HepG2 (cell line): ENCODE data around the gene MUL1. TPM values are rescaled to one million over a fixed set of nuclear protein-coding genes. Genes with fewer than 3 reads are reported as not detected.

ENCODE experiments used
- GMEB1 ChIP-seq: sonication (generic); formaldehyde crosslinking; IDR thresholded peaks from 2 replicates; pipeline ENCODE4 v1.5.1; 2020; ENCODE audit warnings: missing genetic modification reagents, mild to moderate bottlenecking, borderline replicate concordance
- GTF3A ChIP-seq: sonication (generic); formaldehyde crosslinking; conservative IDR thresholded peaks from 2 replicates; pipeline ENCODE4 v1.4.0; 2020; ENCODE audit warnings: mild to moderate bottlenecking, missing genetic modification reagents
- KDM5A ChIP-seq: fragments of 200-600 bp; sonication (generic); IDR thresholded peaks from 2 replicates; pipeline ENCODE4 v1.7.0; 2018; ENCODE audit warnings: antibody characterized with exemption, mild to moderate bottlenecking, low read length, borderline replicate concordance
- KDM6A ChIP-seq: IDR thresholded peaks from 2 replicates; pipeline ENCODE4 v1.6.1; 2016; ENCODE audit warnings: low read depth
- MZF1 ChIP-seq: sonication (generic); formaldehyde crosslinking; IDR thresholded peaks from 2 replicates; pipeline ENCODE4 v1.8.1; 2023; ENCODE audit warnings: mild to moderate bottlenecking, missing genetic modification reagents, borderline replicate concordance
- NCOA1 ChIP-seq: sonication (generic); formaldehyde crosslinking; IDR thresholded peaks from 2 replicates; pipeline ENCODE4 v1.9.0; 2021; ENCODE audit warnings: missing genetic modification reagents
- REPIN1 ChIP-seq: sonication (generic); formaldehyde crosslinking; IDR thresholded peaks from 2 replicates; pipeline ENCODE4 v1.8.0; 2022; ENCODE audit warnings: missing genetic modification reagents, low read depth, mild to moderate bottlenecking, borderline replicate concordance
- RFX3 ChIP-seq: IDR thresholded peaks from 2 replicates; pipeline ENCODE4 v1.6.1; 2016; ENCODE audit warnings: missing biosample characterization, missing genetic modification reagents
- STAT5B ChIP-seq: sonication (generic); formaldehyde crosslinking; IDR thresholded peaks from 2 replicates; pipeline ENCODE4 v1.4.0; 2020; ENCODE audit warnings: missing genetic modification reagents
- TARDBP ChIP-seq: sonication (generic); formaldehyde crosslinking; IDR thresholded peaks from 2 replicates; pipeline ENCODE4 v1.8.0; 2022; ENCODE audit warnings: mild to moderate bottlenecking, missing genetic modification reagents
- TSC22D2 ChIP-seq: sonication (generic); formaldehyde crosslinking; IDR thresholded peaks from 2 replicates; pipeline ENCODE4 v1.5.1; 2020; ENCODE audit warnings: missing genetic modification reagents, mild to moderate bottlenecking, borderline replicate concordance
- UBTF ChIP-seq: sonication (generic); formaldehyde crosslinking; IDR thresholded peaks from 2 replicates; pipeline ENCODE4 v1.4.0; 2020; ENCODE audit warnings: mild to moderate bottlenecking, missing genetic modification reagents
- ZNF121 ChIP-seq: sonication (generic); formaldehyde crosslinking; IDR thresholded peaks from 2 replicates; pipeline ENCODE4 v1.5.0; 2020; ENCODE audit warnings: mild to moderate bottlenecking, missing genetic modification reagents
- ZNF205 ChIP-seq: IDR thresholded peaks from 2 replicates; pipeline ENCODE4 v1.6.1; 2018; ENCODE audit warnings: missing biosample characterization, missing genetic modification reagents
- ZNF263 ChIP-seq: sonication (generic); formaldehyde crosslinking; IDR thresholded peaks from 2 replicates; pipeline ENCODE4 v1.4.0; 2020; ENCODE audit warnings: missing genetic modification reagents
- ZNF572 ChIP-seq: sonication (generic); formaldehyde crosslinking; IDR thresholded peaks from 2 replicates; pipeline ENCODE4 v1.5.1; 2020; ENCODE audit warnings: mild to moderate bottlenecking, missing genetic modification reagents
- ZNF724P ChIP-seq: sonication (generic); formaldehyde crosslinking; IDR thresholded peaks from 2 replicates; pipeline ENCODE4 v1.8.0; 2022; ENCODE audit warnings: missing genetic modification reagents, borderline replicate concordance
- ZNF839 ChIP-seq: sonication (generic); formaldehyde crosslinking; IDR thresholded peaks from 2 replicates; pipeline ENCODE4 v1.4.0; 2020; ENCODE audit warnings: missing genetic modification reagents, mild to moderate bottlenecking, borderline replicate concordance
- polyA plus RNA-seq, 8 experiments: library from polyadenylated mRNA; depleted of rRNA in 3 of 8; stranded (reverse) in 7 of 8; unstranded in 1 of 8; fragments of >200 nt; fragmentation: Illumina TruSeq in 4 of 8; extraction: Trizol in 4 of 8; gene quantifications; 2 replicates each; pipeline versions ENCODE4 v1.2.1 to v1.2.3, GENCODE V29; 2011 to 2016; ENCODE audit warnings: low read depth in 4 of 8, missing spikeins in 1 of 8, mixed read lengths in 1 of 8; ENCODE audit not compliant: insufficient read depth in 1 of 8
- total RNA-seq, 5 experiments: library from RNA; depleted of rRNA; stranded (reverse); fragments of >200 nt; fragmentation: Illumina TruSeq; extraction: Trizol; gene quantifications; 2 replicates each; pipeline ENCODE4 v1.2.3, GENCODE V29; 2016; ENCODE audit warnings: low read depth in 1 of 5
- TF ChIP-seq, protein P1 (sequence below): sonication (generic); formaldehyde crosslinking; IDR thresholded peaks from 2 replicates; pipeline ENCODE4 v1.8.1; 2022; ENCODE audit warnings: low read depth, mild to moderate bottlenecking, missing genetic modification reagents
- TF ChIP-seq, protein P2 (sequence below): sonication (generic); formaldehyde crosslinking; IDR thresholded peaks from 2 replicates; pipeline ENCODE4 v1.5.0; 2020; ENCODE audit warnings: mild to moderate bottlenecking, missing genetic modification reagents

MUL1 gene
- total and polyA plus RNA-seq, 2 of the 13 experiments (the other 11 are each of a cell fraction or from before 2014, with no cell fraction given) = 21.5 to 26.5 TPM

DNA sequence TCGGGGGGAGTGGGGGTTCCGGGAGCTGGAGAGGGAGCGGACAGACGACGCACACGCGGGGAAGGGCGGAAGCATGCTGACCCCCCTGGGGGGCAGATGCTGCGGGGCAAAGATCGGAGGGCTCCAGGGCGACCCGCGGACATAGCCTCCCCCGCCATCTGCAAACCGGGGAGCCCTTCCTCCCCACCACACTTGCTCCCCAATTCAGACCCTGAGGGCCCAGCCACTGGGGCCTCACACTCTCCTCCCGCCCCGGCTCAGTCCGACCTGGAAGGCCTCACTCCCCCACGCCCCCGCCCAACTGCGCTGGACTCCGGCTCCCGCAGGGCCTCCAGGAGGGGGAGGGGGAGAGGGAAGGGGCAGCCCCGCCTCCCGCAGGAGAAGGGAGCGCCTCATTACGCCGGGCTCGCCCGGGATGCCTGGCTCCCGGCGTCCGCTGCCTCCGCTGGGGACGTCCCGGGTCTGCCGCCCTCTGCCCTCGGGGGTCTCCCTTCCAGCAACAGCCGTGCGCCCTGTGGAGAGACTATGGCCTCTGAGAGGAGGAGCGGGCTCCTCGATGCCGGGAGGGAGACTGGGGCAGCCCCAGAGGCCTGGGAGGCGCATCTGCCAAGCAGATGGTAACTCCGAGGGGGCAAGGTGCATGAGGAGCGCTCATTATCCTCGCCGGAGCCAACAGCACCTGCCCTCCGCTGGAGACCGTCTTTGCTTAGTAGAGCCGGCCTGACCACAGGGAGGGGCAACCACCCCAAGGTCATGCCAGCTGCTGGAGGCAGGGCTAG, 21.3 kb downstream of the MUL1 start (continued):
- TF ChIP-seq, protein P1, sequence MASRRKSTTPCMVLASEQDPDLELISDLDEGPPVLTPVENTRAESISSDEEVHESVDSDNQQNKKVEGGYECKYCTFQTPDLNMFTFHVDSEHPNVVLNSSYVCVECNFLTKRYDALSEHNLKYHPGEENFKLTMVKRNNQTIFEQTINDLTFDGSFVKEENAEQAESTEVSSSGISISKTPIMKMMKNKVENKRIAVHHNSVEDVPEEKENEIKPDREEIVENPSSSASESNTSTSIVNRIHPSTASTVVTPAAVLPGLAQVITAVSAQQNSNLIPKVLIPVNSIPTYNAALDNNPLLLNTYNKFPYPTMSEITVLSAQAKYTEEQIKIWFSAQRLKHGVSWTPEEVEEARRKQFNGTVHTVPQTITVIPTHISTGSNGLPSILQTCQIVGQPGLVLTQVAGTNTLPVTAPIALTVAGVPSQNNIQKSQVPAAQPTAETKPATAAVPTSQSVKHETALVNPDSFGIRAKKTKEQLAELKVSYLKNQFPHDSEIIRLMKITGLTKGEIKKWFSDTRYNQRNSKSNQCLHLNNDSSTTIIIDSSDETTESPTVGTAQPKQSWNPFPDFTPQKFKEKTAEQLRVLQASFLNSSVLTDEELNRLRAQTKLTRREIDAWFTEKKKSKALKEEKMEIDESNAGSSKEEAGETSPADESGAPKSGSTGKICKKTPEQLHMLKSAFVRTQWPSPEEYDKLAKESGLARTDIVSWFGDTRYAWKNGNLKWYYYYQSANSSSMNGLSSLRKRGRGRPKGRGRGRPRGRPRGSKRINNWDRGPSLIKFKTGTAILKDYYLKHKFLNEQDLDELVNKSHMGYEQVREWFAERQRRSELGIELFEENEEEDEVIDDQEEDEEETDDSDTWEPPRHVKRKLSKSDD (CRISPR knock-in tag) = no peak
- TF ChIP-seq TSC22D2 = peak; percentile 39; the same call in 1 of the 2 replicates
- TF ChIP-seq KDM5A = no peak; the same call in 1 of the 2 replicates
- 0 out of 2 replicates have a peak, but pooled peaks have one; percentile 52 for TF ChIP-seq GTF3A (CRISPR knock-in tag)
- TF ChIP-seq ZNF839 (CRISPR knock-in tag) = peak; percentile 72; the same call in 1 of the 2 replicates
- no peak for TF ChIP-seq ZNF724P (CRISPR knock-in tag)
- 0 out of 2 replicates have a peak, but pooled peaks have one; percentile 16 for TF ChIP-seq STAT5B
- no peak for TF ChIP-seq ZNF121
- TF ChIP-seq ZNF263 (CRISPR knock-in tag) = peak; percentile 35; the same call in 1 of the 2 replicates
- TF ChIP-seq REPIN1 (CRISPR knock-in tag) = peak; percentile 85
- peak; percentile 93 for TF ChIP-seq UBTF (CRISPR knock-in tag)
- TF ChIP-seq MZF1 (CRISPR knock-in tag) = no peak
- TF ChIP-seq GMEB1 (CRISPR knock-in tag) = peak; percentile 13
- TF ChIP-seq ZNF205 (CRISPR knock-in tag) = peak; percentile 93
- no peak for TF ChIP-seq RFX3 (CRISPR knock-in tag)
- TF ChIP-seq TARDBP (CRISPR knock-in tag) = peak; percentile 88
- no peak for TF ChIP-seq ZNF572 (CRISPR knock-in tag)
- no peak for TF ChIP-seq NCOA1 (CRISPR knock-in tag)
- TF ChIP-seq, protein P2, sequence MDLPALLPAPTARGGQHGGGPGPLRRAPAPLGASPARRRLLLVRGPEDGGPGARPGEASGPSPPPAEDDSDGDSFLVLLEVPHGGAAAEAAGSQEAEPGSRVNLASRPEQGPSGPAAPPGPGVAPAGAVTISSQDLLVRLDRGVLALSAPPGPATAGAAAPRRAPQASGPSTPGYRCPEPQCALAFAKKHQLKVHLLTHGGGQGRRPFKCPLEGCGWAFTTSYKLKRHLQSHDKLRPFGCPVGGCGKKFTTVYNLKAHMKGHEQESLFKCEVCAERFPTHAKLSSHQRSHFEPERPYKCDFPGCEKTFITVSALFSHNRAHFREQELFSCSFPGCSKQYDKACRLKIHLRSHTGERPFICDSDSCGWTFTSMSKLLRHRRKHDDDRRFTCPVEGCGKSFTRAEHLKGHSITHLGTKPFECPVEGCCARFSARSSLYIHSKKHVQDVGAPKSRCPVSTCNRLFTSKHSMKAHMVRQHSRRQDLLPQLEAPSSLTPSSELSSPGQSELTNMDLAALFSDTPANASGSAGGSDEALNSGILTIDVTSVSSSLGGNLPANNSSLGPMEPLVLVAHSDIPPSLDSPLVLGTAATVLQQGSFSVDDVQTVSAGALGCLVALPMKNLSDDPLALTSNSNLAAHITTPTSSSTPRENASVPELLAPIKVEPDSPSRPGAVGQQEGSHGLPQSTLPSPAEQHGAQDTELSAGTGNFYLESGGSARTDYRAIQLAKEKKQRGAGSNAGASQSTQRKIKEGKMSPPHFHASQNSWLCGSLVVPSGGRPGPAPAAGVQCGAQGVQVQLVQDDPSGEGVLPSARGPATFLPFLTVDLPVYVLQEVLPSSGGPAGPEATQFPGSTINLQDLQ = peak; percentile 44; the same call in 1 of the 2 replicates
- peak; percentile 46 for TF ChIP-seq KDM6A (CRISPR knock-in tag)
